Keratinocyte (primary cell): ENCODE results near the gene ZNF594.

ENCODE experiments used
- CTCF ChIP-seq, 3 experiments: IDR thresholded peaks in 1 of 3; conservative IDR thresholded peaks in 1 of 3; optimal IDR thresholded peaks in 1 of 3; 2 replicates in 2 of 3; 3 replicates in 1 of 3; pipeline versions ENCODE3 to v1.5.1; 2011; ENCODE audit warnings: low read length in 3 of 3, mild to moderate bottlenecking in 3 of 3, moderate library complexity in 2 of 3, control low read depth in 1 of 3, inconsistent platforms in 1 of 3; ENCODE audit not compliant: insufficient read depth in 2 of 3; ENCODE audit errors: extremely low read depth in 1 of 3
- EZH2 ChIP-seq: IDR thresholded peaks from one replicate; pipeline ENCODE4 v1.6.1; 2012; ENCODE audit warnings: inconsistent platforms, mild to moderate bottlenecking, low read length, moderate library complexity

- TF ChIP-seq CTCF (optimal IDR thresholded peaks at IDR 0.05 in 1 of 3, IDR thresholded peaks at IDR 0.05 in 1 of 3, conservative IDR thresholded peaks at IDR 0.05 in 1 of 3; ENCODE audit: extremely low read depth in 1 of 3, insufficient read depth in 2 of 3, low read length in 3 of 3), result no peak
- no peak for TF ChIP-seq EZH2
Observed at GRCh38 chr17:5181509-5182305, 10.0 kb downstream of the ZNF594 start.
